SH-SY5Y (cell line): ENCODE data around the gene OAT.

Experiments used
- GATA2 ChIP-seq: IDR thresholded peaks from 2 replicates; pipeline ENCODE4 v1.6.1; 2011; ENCODE audit warnings: mild to moderate bottlenecking, low read depth, low read length
- GATA3 ChIP-seq: IDR thresholded peaks from 2 replicates; pipeline ENCODE4 v1.6.1; 2011; ENCODE audit warnings: low read depth, mild to moderate bottlenecking, low read length, moderate library complexity

DNA sequence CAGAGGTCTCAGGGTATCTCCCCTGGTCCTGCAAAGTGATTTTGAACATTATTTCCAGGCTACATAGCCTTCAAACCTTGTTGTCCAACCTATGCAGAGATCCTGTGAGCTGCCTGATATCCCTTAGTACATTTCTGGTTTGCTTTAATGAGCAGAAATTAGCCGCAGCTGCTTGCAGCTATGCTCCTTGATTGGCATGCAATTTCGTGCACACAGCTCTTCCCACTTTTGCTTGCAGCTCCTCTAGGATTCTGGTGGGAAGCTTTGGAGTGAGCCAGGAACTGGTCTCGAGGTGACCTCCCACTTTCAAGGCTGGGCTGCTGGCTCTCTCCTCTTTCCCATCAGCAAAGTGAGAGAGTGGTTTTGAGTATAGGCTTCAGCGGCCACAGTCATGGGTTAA, 45.8 kb downstream of the OAT start:
- no peak for TF ChIP-seq GATA3
- no peak for TF ChIP-seq GATA2
